ENCODE data around the gene TNXB.
"Not testable (repeated sequence)": the region's sequence is repeated elsewhere in the genome, so short reads cannot be mapped to it uniquely, and the experiment has no call there.

Gene TNXB

GRCh38 chr6:32083812-32084768 lies 25.0 kb downstream of the TNXB start:
- no peak for DNase-seq (ENCODE audit: low spot score)

GRCh38 chr6:32082935-32083334 lies 26.2 kb downstream of the TNXB start:
- no peak for DNase-seq (ENCODE audit: low spot score)

GRCh38 chr6:32082478-32082877 lies 26.7 kb downstream of the TNXB start:
- no peak for DNase-seq (ENCODE audit: low spot score)

GRCh38 chr6:32081168-32081990 lies 27.8 kb downstream of the TNXB start:
- DNase-seq (ENCODE audit: low spot score), result no peak

- DNase-seq (ENCODE audit: low spot score), result no peak
Measured at GRCh38 chr6:32079566-32080290, 29.4 kb downstream of the TNXB start.

GRCh38 chr6:32076321-32076809 lies 32.8 kb downstream of the TNXB start:
- DNase-seq (ENCODE audit: low spot score), result no peak

- no peak for DNase-seq (ENCODE audit: low spot score)
Measured at GRCh38 chr6:32075781-32076180, 33.4 kb downstream of the TNXB start.

GRCh38 chr6:32074996-32075532 lies 34.1 kb downstream of the TNXB start:
- no peak for DNase-seq (ENCODE audit: low spot score)

- no peak for DNase-seq (ENCODE audit: low spot score)
Measured at GRCh38 chr6:32073613-32074012, 35.5 kb downstream of the TNXB start.

GRCh38 chr6:32073101-32073500 lies 36.0 kb downstream of the TNXB start:
- DNase-seq (ENCODE audit: low spot score), result no peak

GRCh38 chr6:32070814-32071543 lies 38.2 kb downstream of the TNXB start:
- DNase-seq (ENCODE audit: low spot score), result no peak

- no peak for DNase-seq (ENCODE audit: low spot score)
Measured at GRCh38 chr6:32069878-32070515, 39.1 kb downstream of the TNXB start.

GRCh38 chr6:32069460-32069859 lies 39.7 kb downstream of the TNXB start:
- no peak for DNase-seq (ENCODE audit: low spot score)

GRCh38 chr6:32068867-32069266 lies 40.3 kb downstream of the TNXB start:
- no peak for DNase-seq (ENCODE audit: low spot score)

GRCh38 chr6:32068315-32068714 lies 40.8 kb downstream of the TNXB start:
- DNase-seq (ENCODE audit: low spot score), result not testable (repeated sequence)

- not testable (repeated sequence) for DNase-seq (ENCODE audit: low spot score)
Measured at GRCh38 chr6:32067521-32067920, 41.6 kb downstream of the TNXB start.

- no peak for DNase-seq (ENCODE audit: low spot score)
Measured at GRCh38 chr6:32064706-32065105, 44.4 kb downstream of the TNXB start.

- DNase-seq (ENCODE audit: low spot score), result no peak
Measured at GRCh38 chr6:32060966-32061655, 48.0 kb downstream of the TNXB start.

- no peak for DNase-seq (ENCODE audit: low spot score)
Measured at GRCh38 chr6:32058511-32058963, 50.6 kb downstream of the TNXB start.

- no peak for DNase-seq (ENCODE audit: low spot score)
Measured at GRCh38 chr6:32057966-32058365, 51.2 kb downstream of the TNXB start.
